ENCODE results near the gene ENTR1. TPM values are rescaled to one million over a fixed set of nuclear protein-coding genes. Genes with fewer than 3 reads are reported as not detected.

The ENTR1 gene
- total RNA-seq, 3 donors from 2014 or later: 27.8 to 47.6 (median 33.2) TPM

DNA sequence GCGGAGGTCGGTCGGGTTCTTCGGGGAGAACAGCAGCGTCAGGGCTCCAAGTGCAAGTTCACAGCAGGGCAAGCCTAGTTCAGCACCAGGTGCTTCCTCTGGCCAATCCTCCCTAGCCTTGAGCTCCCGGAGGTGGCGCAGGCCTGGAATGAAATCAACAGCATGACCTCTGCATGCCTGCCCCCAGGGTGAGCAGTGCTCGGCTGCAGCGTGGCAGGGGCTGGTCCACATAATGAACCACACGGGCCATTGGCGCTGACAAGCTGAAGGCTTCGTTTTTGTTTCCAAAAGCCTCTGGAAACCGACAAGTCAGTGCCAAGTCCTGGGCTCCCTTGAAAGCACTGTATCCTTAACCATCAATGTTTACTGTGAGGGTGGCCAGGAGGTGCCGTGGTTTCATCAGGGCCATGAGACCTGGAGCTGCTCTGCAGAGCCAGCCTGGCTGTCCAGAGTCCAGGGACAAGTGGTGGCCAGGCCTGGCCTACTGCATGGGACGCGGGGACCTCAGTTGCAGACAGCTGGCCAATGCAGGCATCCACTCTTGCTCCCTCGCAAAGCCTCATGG lies 31.3 kb upstream of the ENTR1 start:
- H3K4me3 ChIP-seq: no peak overlapping the region
- H3K36me3 ChIP-seq (ENCODE audit: low read depth): peaks cover 6% of the 10 kb centered on the region
- no peaks in the 10 kb centered on the region for H3K9me3 ChIP-seq
- ATAC-seq: no peak
- no peak for DNase-seq
- TF ChIP-seq, protein P1, sequence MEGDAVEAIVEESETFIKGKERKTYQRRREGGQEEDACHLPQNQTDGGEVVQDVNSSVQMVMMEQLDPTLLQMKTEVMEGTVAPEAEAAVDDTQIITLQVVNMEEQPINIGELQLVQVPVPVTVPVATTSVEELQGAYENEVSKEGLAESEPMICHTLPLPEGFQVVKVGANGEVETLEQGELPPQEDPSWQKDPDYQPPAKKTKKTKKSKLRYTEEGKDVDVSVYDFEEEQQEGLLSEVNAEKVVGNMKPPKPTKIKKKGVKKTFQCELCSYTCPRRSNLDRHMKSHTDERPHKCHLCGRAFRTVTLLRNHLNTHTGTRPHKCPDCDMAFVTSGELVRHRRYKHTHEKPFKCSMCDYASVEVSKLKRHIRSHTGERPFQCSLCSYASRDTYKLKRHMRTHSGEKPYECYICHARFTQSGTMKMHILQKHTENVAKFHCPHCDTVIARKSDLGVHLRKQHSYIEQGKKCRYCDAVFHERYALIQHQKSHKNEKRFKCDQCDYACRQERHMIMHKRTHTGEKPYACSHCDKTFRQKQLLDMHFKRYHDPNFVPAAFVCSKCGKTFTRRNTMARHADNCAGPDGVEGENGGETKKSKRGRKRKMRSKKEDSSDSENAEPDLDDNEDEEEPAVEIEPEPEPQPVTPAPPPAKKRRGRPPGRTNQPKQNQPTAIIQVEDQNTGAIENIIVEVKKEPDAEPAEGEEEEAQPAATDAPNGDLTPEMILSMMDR (IDR thresholded peaks at IDR 0.05): no peak
- intact Hi-C loops (cut with DNase I, micrococcal nuclease): no loop called here
- H3K4me1 ChIP-seq (ENCODE audit: low read depth): peaks cover 17% of the 10 kb centered on the region

DNA sequence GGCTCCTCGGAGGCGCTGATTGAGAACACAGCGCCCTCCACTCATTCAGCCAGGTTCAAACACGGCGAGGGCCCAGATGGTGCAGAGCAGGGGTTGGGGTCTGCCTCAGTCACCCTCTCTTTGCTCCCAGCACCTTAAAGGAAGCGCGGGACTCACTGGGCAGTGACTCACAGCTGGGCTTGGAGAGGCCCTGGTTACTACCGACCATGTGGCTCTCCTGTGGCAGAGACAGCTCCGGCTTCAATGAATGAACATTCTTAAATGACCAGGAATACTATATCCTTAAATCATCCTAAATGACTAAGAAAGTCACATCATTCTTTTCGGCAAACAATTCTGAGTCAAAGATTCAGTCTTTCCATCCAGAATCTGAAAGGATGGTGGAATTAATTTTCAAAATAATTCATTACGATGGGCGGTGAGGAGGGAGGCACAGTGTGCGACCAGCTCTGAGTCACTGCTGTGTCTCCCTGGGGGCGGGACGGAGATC lies 30.8 kb upstream of the ENTR1 start:
- no peak for DNase-seq
- Histone ChIP-seq H3K9me3 (no peaks in the 10 kb centered on the region), H3K4me3 (no peak overlapping the region), H3K36me3 (ENCODE audit: low read depth) (peaks cover 6% of the 10 kb centered on the region), H3K4me1 (ENCODE audit: low read depth) (peaks cover 21% of the 10 kb centered on the region)
- no peak for ATAC-seq
- intact Hi-C loops (cut with DNase I, micrococcal nuclease): no loop called here
- TF ChIP-seq, protein P1 (IDR thresholded peaks at IDR 0.05): no peak

DNA sequence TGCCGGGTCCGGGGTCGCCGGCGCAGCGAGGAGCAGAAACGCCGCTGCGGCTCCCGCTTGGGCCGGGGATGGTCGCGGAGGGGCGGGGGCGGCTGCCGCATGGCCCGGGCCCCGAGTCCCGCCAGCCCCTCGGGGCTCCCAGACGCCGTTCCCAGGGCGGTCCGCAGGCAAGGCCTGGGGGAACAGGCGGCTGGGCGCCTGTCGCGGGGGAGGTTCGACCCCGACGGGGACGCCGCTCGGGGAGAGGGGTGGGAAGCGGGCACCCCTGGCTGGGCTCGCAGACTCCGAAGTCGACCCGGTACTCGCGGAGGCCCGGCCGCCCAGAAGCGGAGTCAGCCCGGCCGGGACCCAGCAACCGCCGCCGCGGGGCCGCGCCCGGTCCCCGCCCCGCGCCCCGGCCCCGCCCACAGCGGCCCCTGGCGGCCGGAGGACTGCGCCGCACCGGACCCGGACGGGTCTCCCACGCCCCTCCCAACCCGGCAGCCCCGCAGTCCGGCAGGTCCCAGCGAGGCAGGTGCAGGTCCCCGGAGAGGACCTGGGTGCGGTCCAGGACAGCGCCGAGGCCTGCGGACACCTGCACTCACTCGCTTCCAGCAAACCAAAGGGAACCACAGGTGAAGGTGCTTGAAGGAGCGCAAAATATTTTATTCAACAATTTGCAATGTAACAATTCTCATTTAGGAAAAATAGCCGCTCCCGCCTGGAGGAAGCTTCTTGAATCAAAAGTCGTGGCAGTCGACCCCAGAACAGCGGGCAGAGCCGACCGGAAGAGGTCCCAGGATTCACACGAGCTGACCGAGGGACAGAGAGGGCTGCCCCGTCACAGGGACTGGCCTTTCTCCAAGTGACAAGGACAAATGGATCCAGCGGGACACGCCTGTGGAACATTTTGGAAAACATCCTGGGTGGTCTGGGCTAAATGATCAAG lies 29.3 kb upstream of the ENTR1 start, which contains the start of gene INPP5E:
INPP5E (minus strand) TSS at position 365 of the 928 bp plus-strand sequence. CDS start 426 bp downstream, outside the sequence.
- H3K36me3 ChIP-seq (ENCODE audit: low read depth): peaks cover 6% of the 10 kb centered on the region
- intact Hi-C loops (cut with DNase I, micrococcal nuclease): no loop called here

DNA sequence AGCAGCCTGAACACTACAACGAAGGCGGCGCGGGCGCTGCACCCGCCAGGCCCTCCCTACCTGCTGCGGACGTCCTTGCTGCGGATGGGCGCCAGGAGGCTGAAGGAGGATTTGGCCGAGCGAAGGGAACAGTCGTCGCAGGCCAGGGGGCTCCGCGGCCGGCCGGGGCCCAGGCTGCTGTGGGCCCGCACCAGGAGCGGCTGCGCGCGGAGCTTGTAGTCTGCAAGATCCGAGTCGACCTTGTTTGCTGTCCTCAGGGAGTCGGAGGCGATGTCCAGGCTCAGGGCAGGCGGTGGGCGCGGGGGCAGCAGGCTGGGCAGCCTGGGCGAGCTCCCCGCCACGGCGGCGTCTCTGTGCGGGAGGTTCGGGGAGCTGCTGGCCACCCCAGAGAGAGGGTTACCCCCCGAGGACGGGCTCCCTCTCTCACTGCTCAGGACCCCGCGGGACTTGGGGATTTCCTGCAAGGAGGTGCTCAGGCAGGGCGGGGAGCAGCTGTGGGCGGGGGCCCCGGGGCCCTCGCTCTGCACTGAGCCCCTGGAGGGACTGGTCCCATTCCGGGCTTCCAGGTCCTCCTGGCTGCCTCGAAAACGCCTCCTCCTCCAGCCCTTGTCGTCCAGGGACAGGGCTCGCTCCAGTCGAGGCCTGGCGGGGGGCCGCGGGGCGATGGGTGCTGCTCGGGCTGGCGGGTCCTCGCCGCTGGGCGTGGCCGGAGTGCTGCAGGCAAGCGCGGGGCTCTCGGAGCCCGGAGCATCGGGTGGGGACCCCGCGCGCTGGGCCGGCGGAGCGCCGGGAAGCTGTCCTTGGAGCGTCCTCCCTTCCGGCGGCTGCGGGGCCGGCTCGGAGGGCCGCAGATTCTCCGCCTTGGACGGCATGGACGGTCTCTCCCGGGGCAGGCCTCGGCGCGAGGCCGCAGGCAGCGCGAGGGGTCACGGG lies 28.4 kb upstream of the ENTR1 start:
- Histone ChIP-seq H3K9me3 (no peaks in the 10 kb centered on the region), H3K4me1 (ENCODE audit: low read depth) (peaks cover 21% of the 10 kb centered on the region), H3K36me3 (ENCODE audit: low read depth) (no peaks in the 10 kb centered on the region), H3K4me3 (peak overlapping the region; percentile 80)
- TF ChIP-seq, protein P1 (IDR thresholded peaks at IDR 0.05): no peak
- intact Hi-C loops (cut with DNase I, micrococcal nuclease): no loop called here
- peak; percentile 57 for ATAC-seq
- DNase-seq: peak; percentile 29 to 69 (median 59)

More for the DNA sequence above, 29.3 kb upstream of the ENTR1 start, which contains the start of gene INPP5E:
- H3K4me3 ChIP-seq: peak within 1 kb of the TSS; percentile 80
- no peaks in the 10 kb centered on the region for H3K9me3 ChIP-seq
- TF ChIP-seq, protein P1 (IDR thresholded peaks at IDR 0.05): peak; percentile 92
- H3K4me1 ChIP-seq (ENCODE audit: low read depth): peaks cover 21% of the 10 kb centered on the region
- ATAC-seq (peak; percentile 94), DNase-seq (peak; percentile 79 to 89 (median 82))
